ENCODE results near the gene ATG16L2. TPM values are rescaled to one million over a fixed set of nuclear protein-coding genes. Genes with fewer than 3 reads are reported as not detected.
A peak's percentile ranks its signal among the peaks of the same experiment; 100 is the strongest.

The ATG16L2 gene
- total and polyA plus RNA-seq, 2 donors (not counting 3 experiments of a cell fraction or from before 2014, with no cell fraction given), result 26.5 to 30.5 TPM

GRCh38 chr11:72813740-72814285 is 398 bp upstream of the ATG16L2 start:
- BruUV-seq (replicated peaks), result no TSS peak
- peak overlapping the region; percentile 67 for H3K27ac ChIP-seq (ENCODE audit: insufficient read depth, low read depth, low read length)
- peak overlapping the region; percentile 17 to 88 (median 56) for H3K4me3 ChIP-seq (replicated peaks in 1 of 3; ENCODE audit: insufficient read depth in 1 of 3, low read depth in 1 of 3, low read length in 3 of 3)
- H3K4me1 ChIP-seq (ENCODE audit: control insufficient read depth, extremely low read depth, insufficient read depth, low read length), result peaks cover 31% of the 10 kb centered on the region
- no peak for TF ChIP-seq CTCF (IDR thresholded peaks at IDR 0.05; ENCODE audit: extremely low read depth in 1 of 2, insufficient read depth in 1 of 2, low read depth in 1 of 2, low read length in 2 of 2)
- peak; percentile 85 for TF ChIP-seq POLR2AphosphoS5 (IDR thresholded peaks at IDR 0.05; ENCODE audit: insufficient read depth, low read depth, low read length)
- TF ChIP-seq POLR2A (IDR thresholded peaks at IDR 0.05; ENCODE audit: low read depth, low read length), result peak; percentile 91
- TF ChIP-seq JUN (IDR thresholded peaks at IDR 0.05; ENCODE audit: borderline replicate concordance, insufficient read depth, insufficient read length, low read depth), result no peak
- TF ChIP-seq MYC (IDR thresholded peaks at IDR 0.05; ENCODE audit: low read depth, low read length), result no peak
- no peak for TF ChIP-seq FOS (IDR thresholded peaks at IDR 0.05; ENCODE audit: borderline replicate concordance, insufficient read depth, low read length)
- no peak for TF ChIP-seq MAX (IDR thresholded peaks at IDR 0.05; ENCODE audit: insufficient read depth, insufficient read length)
- no peak for TF ChIP-seq GATA2 (IDR thresholded peaks at IDR 0.05; ENCODE audit: insufficient read depth, insufficient read length, low read depth, low read length)
- no peak for TF ChIP-seq EZH2 (IDR thresholded peaks at IDR 0.05; ENCODE audit: borderline replicate concordance, low read depth, low read length, severe bottlenecking)
- peak overlapping the region; percentile 96 for H3K9ac ChIP-seq (replicated peaks; ENCODE audit: extremely low read depth, insufficient read depth, low read length)
- dilution Hi-C loops (cut with MboI; ENCODE audit: extremely low pct_ligation_motif_present, low sequenced_read_pairs) (no loop called here), intact Hi-C loops (cut with micrococcal nuclease) (loop anchor here (1.0 kb wide), 2 partner anchors 20 to 89 kb away; partner anchors contain the start of gene STARD10)
- H3K79me2 ChIP-seq (ENCODE audit: control insufficient read depth, insufficient read depth, low read length), result peaks cover 28% of the 10 kb centered on the region
- H3K9me3 ChIP-seq (replicated peaks; ENCODE audit: control insufficient read depth, insufficient read depth, low read length), result no peaks in the 10 kb centered on the region
- H4K20me1 ChIP-seq (replicated peaks; ENCODE audit: control insufficient read depth, extremely low read depth, insufficient read depth, low read length), result no peaks in the 10 kb centered on the region
- peaks cover 5 to 10% of the 10 kb centered on the region in 2 experiments for H3K36me3 ChIP-seq (ENCODE audit: control insufficient read depth in 2 of 2, extremely low read depth in 1 of 2, insufficient read depth in 2 of 2, low read length in 2 of 2)
- no peak for DNase-seq (ENCODE audit: low read depth, low spot score)
- ChIA-PET POLR2A (no interaction called here), CTCF (interaction anchor here (0.8 to 3.3 kb wide), 6 partner anchors 11 to 364 kb away, joined by 3 to 48 read pairs (median 9); partner anchors contain the start of gene STARD10)
- H2AFZ ChIP-seq (ENCODE audit: low read depth, low read length), result peak overlapping the region; percentile 36
- peak; percentile 52 for FAIRE-seq
- no peaks in the 10 kb centered on the region for H3K27me3 ChIP-seq (ENCODE audit: control insufficient read depth in 2 of 2, insufficient read depth in 2 of 2, low read length in 2 of 2)
- no peaks in the 10 kb centered on the region for H3K9me1 ChIP-seq (replicated peaks; ENCODE audit: control insufficient read depth, extremely low read depth, insufficient read depth, low read length)
- H3K4me2 ChIP-seq (ENCODE audit: insufficient read depth, low read length), result peak overlapping the region; percentile 81

All from endothelial cell of umbilical vein (primary cell).